Chondrocyte (in vitro differentiated cells): Measurements from ENCODE around the gene DYNC1I1. TPM values are rescaled to one million over a fixed set of nuclear protein-coding genes. Genes with fewer than 3 reads are reported as not detected.

Source experiments
- DNase-seq: peaks from one replicate; pipeline ENCODE4 v3.0.0; 2021; ENCODE audit warnings: mixed read lengths, low spot score
- H3K27ac Mint-ChIP-seq: one replicate; pipeline ENCODE4 v1.8.0; 2021; ENCODE audit warnings: mild to moderate bottlenecking, moderate library complexity, mixed read lengths; ENCODE audit not compliant: unreplicated experiment
- H3K27me3 Mint-ChIP-seq: 2 replicates; pipeline ENCODE4 v1.8.0; 2021; ENCODE audit warnings: low read depth, mixed read lengths
- H3K36me3 Mint-ChIP-seq: 2 replicates; pipeline ENCODE4 v1.8.0; 2021; ENCODE audit warnings: low read depth, mixed read lengths
- H3K4me1 Mint-ChIP-seq: 2 replicates; pipeline ENCODE4 v1.8.0; 2021; ENCODE audit warnings: low read depth, mild to moderate bottlenecking, mixed read lengths
- H3K4me3 Mint-ChIP-seq: one replicate; pipeline ENCODE4 v1.8.0; 2021; ENCODE audit warnings: mild to moderate bottlenecking, moderate library complexity, mixed read lengths; ENCODE audit not compliant: unreplicated experiment
- H3K9me3 Mint-ChIP-seq: 2 replicates; pipeline ENCODE4 v1.8.0; 2021; ENCODE audit warnings: low read depth, mixed read lengths
- total RNA-seq: library from RNA; stranded (reverse); gene quantifications from 3 replicates; pipeline ENCODE4 v1.2.1, GENCODE V29; 2021
- TF ChIP-seq, protein P1 (sequence below): fragments of 200-600 bp; sonication (generic); IDR thresholded peaks from 2 replicates; pipeline ENCODE4 v1.5.0; 2021; ENCODE audit warnings: antibody characterized with exemption, mild to moderate bottlenecking, moderate library complexity

The DYNC1I1 gene
- total RNA-seq, 1 donor from 2014 or later, result 17.4 TPM

- peaks cover 6% of the 10 kb centered on the region for H3K9me3 Mint-ChIP-seq
- DNase-seq, result no peak
- no peak overlapping the region for H3K4me3 Mint-ChIP-seq
- peaks cover 35% of the 10 kb centered on the region for H3K4me1 Mint-ChIP-seq
- H3K36me3 Mint-ChIP-seq, result peaks cover 6% of the 10 kb centered on the region
- TF ChIP-seq, protein P1, sequence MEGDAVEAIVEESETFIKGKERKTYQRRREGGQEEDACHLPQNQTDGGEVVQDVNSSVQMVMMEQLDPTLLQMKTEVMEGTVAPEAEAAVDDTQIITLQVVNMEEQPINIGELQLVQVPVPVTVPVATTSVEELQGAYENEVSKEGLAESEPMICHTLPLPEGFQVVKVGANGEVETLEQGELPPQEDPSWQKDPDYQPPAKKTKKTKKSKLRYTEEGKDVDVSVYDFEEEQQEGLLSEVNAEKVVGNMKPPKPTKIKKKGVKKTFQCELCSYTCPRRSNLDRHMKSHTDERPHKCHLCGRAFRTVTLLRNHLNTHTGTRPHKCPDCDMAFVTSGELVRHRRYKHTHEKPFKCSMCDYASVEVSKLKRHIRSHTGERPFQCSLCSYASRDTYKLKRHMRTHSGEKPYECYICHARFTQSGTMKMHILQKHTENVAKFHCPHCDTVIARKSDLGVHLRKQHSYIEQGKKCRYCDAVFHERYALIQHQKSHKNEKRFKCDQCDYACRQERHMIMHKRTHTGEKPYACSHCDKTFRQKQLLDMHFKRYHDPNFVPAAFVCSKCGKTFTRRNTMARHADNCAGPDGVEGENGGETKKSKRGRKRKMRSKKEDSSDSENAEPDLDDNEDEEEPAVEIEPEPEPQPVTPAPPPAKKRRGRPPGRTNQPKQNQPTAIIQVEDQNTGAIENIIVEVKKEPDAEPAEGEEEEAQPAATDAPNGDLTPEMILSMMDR, result no peak
- no peaks in the 10 kb centered on the region for H3K27me3 Mint-ChIP-seq
- no peak overlapping the region for H3K27ac Mint-ChIP-seq
Observed at GRCh38 chr7:95788884-95789283, 16.5 kb downstream of the DYNC1I1 start.

- H3K4me3 Mint-ChIP-seq, result no peak overlapping the region
- TF ChIP-seq, protein P1, result no peak
- H3K36me3 Mint-ChIP-seq, result peaks cover 6% of the 10 kb centered on the region
- no peaks in the 10 kb centered on the region for H3K27me3 Mint-ChIP-seq
- no peak for DNase-seq
- peaks cover 38% of the 10 kb centered on the region for H3K4me1 Mint-ChIP-seq
- H3K9me3 Mint-ChIP-seq, result peaks cover 9% of the 10 kb centered on the region
- no peak overlapping the region for H3K27ac Mint-ChIP-seq
Observed at GRCh38 chr7:95793658-95794057, 21.3 kb downstream of the DYNC1I1 start.

DNA sequence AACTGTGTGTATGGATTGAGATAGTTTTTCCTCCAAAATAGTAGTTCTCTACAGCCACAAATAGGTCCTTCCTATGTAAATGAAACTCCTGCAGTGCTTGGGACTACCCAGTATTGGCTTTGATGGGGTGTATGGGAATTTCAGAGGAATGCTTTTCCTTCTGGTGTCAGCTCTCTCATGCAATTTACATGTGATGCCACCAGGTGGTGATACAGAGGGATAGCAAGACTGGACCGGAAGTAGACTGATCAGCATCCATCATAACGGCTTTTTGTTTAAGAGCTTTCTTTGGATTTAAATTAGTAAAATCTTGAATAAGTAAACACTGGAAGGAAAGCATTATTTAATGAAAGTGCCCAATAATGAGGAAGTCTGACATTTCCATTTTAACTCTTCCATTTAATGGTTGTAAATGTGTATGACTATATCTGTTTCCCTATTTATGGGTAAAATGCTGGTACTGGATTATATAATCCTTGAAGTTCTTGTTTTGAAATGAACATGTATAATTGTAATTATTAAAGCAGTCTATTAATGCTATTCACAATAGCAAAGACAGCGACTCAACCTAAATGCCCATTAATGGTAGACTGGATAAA is 22.7 kb downstream of the DYNC1I1 start:
- H3K36me3 Mint-ChIP-seq, result peaks cover 6% of the 10 kb centered on the region
- no peaks in the 10 kb centered on the region for H3K27me3 Mint-ChIP-seq
- H3K9me3 Mint-ChIP-seq, result peaks cover 9% of the 10 kb centered on the region
- peaks cover 45% of the 10 kb centered on the region for H3K4me1 Mint-ChIP-seq
- DNase-seq, result no peak
- TF ChIP-seq, protein P1, result peak; percentile 74
- no peak overlapping the region for H3K4me3 Mint-ChIP-seq
- H3K27ac Mint-ChIP-seq, result no peak overlapping the region

DNA sequence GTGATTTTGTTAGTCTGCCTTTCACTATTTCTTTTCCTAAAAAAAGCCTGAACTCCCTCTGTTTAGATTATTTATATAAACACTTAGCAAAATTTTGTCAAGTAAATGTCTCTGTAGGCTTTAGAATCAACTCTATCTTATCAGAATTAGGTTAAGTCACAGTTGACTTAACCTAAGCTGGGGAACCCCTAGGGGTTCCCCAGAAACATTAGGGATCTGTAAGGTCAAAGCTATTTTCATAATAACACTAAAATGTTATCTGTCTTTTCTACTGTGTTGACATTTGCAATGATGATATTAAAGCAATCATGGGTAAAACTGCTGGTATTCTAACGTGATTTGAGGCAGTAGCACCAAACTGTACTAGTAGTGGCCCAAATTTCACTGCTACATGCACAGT is 24.3 kb downstream of the DYNC1I1 start:
- Mint-ChIP-seq H3K4me3 (no peak overlapping the region), H3K9me3 (peaks cover 9% of the 10 kb centered on the region), H3K27ac (no peak overlapping the region), H3K27me3 (no peaks in the 10 kb centered on the region), H3K4me1 (peaks cover 61% of the 10 kb centered on the region), H3K36me3 (peaks cover 6% of the 10 kb centered on the region)
- TF ChIP-seq, protein P1, result no peak
- DNase-seq, result no peak

DNA sequence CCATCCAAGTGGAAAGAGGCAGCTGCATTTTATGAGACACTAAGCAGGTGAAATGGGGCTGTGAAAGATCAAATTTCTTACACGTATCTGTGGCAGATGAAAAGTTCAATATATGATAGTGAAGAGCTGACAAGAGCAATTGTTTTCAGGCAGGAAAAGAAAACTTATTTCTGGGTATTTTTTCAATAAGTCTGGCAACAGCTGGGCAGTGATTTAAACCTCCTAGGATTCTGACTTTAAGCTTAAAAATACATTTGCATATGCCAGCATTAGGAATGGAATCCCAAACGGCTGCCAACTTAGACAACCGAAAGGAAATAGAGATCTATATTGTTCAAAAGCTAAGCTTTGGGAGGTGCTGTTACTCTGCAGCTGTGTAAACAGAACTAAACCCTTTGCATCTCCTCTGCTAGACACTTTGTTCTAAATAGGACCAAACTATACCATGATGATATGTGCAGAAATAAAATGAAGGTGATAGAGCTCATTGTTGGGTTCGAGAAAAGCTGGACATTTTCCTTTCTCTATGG is 26.1 kb downstream of the DYNC1I1 start:
- H3K4me1 Mint-ChIP-seq, result peaks cover 80% of the 10 kb centered on the region
- H3K27ac Mint-ChIP-seq, result peak overlapping the region; percentile 87
- H3K4me3 Mint-ChIP-seq, result peak overlapping the region; percentile 52
- TF ChIP-seq, protein P1, result peak; percentile 37
- DNase-seq, result no peak
- peaks cover 3% of the 10 kb centered on the region for H3K9me3 Mint-ChIP-seq
- no peaks in the 10 kb centered on the region for H3K36me3 Mint-ChIP-seq
- no peaks in the 10 kb centered on the region for H3K27me3 Mint-ChIP-seq
